DOHH2 (cell line): ENCODE measurements around the gene COL7A1.

ENCODE experiments used
- H3F3A ChIP-seq: fragments of 200-600 bp; sonication (generic), shearing (Covaris generic); 2 replicates; pipeline ENCODE4 v1.6.0; 2016; ENCODE audit warnings: antibody characterized with exemption, mild to moderate bottlenecking; ENCODE audit not compliant: control insufficient read depth, insufficient read depth
- H3K27ac ChIP-seq: fragments of 200-600 bp; sonication (generic); 2 replicates; pipeline ENCODE4 v1.5.1; 2014; ENCODE audit warnings: low read depth, mild to moderate bottlenecking, low read length, moderate library complexity
- H3K27me3 ChIP-seq: fragments of 200-600 bp; sonication (generic); 2 replicates; pipeline ENCODE4 v1.6.1; 2014; ENCODE audit warnings: mild to moderate bottlenecking, low read length, mixed read lengths; ENCODE audit not compliant: control insufficient read depth
- H3K36me3 ChIP-seq: fragments of 200-600 bp; sonication (generic); 2 replicates; pipeline ENCODE4 v1.6.1; 2014; ENCODE audit warnings: mild to moderate bottlenecking, low read length, moderate library complexity, mixed read lengths; ENCODE audit not compliant: control insufficient read depth
- H3K4me1 ChIP-seq: fragments of 200-600 bp; sonication (generic); 2 replicates; pipeline ENCODE4 v1.6.1; 2014; ENCODE audit warnings: mild to moderate bottlenecking, low read length, mixed read lengths; ENCODE audit not compliant: control insufficient read depth
- H3K4me2 ChIP-seq: fragments of 200-600 bp; sonication (generic); 2 replicates; pipeline ENCODE4 v1.6.0; 2014; ENCODE audit warnings: mild to moderate bottlenecking, low read length, moderate library complexity
- H3K4me3 ChIP-seq: fragments of 200-600 bp; sonication (generic); 2 replicates; pipeline ENCODE4 v1.5.1; 2014; ENCODE audit warnings: mild to moderate bottlenecking, low read length, mixed read lengths
- H3K79me2 ChIP-seq: fragments of 200-600 bp; sonication (generic); 2 replicates; pipeline ENCODE4 v1.6.1; 2014; ENCODE audit warnings: mild to moderate bottlenecking, low read length, mixed read lengths; ENCODE audit not compliant: control insufficient read depth
- H3K9me2 ChIP-seq: fragments of 200-600 bp; sonication (generic); replicated peaks from 2 replicates; pipeline ENCODE4 v1.6.1; 2014; ENCODE audit warnings: mild to moderate bottlenecking, low read length, mixed read lengths; ENCODE audit not compliant: control insufficient read depth
- H3K9me3 ChIP-seq: fragments of 200-600 bp; sonication (generic); 2 replicates; pipeline ENCODE4 v1.6.1; 2014; ENCODE audit warnings: antibody characterized with exemption, low read length, mixed read lengths; ENCODE audit not compliant: control insufficient read depth, insufficient read depth
- H4K20me1 ChIP-seq: fragments of 200-600 bp; sonication (generic); 2 replicates; pipeline ENCODE4 v1.6.0; 2014; ENCODE audit warnings: low read depth, mild to moderate bottlenecking, antibody characterized with exemption, low read length, moderate library complexity; ENCODE audit not compliant: control insufficient read depth, insufficient read depth
- EZH2phosphoT487 ChIP-seq: fragments of 200-600 bp; sonication (generic); IDR thresholded peaks from 2 replicates; pipeline ENCODE4 v1.6.1; 2017; ENCODE audit warnings: borderline replicate concordance, mild to moderate bottlenecking, antibody characterized with exemption, low read length, moderate library complexity, mixed read lengths
- TF ChIP-seq, protein P1 (sequence below): fragments of 200-600 bp; sonication (generic); IDR thresholded peaks from one replicate; pipeline ENCODE4 v1.5.1; 2014; ENCODE audit warnings: antibody characterized with exemption, mild to moderate bottlenecking, low read depth, low read length; ENCODE audit not compliant: poor library complexity, severe bottlenecking

The COL7A1 gene

DNA sequence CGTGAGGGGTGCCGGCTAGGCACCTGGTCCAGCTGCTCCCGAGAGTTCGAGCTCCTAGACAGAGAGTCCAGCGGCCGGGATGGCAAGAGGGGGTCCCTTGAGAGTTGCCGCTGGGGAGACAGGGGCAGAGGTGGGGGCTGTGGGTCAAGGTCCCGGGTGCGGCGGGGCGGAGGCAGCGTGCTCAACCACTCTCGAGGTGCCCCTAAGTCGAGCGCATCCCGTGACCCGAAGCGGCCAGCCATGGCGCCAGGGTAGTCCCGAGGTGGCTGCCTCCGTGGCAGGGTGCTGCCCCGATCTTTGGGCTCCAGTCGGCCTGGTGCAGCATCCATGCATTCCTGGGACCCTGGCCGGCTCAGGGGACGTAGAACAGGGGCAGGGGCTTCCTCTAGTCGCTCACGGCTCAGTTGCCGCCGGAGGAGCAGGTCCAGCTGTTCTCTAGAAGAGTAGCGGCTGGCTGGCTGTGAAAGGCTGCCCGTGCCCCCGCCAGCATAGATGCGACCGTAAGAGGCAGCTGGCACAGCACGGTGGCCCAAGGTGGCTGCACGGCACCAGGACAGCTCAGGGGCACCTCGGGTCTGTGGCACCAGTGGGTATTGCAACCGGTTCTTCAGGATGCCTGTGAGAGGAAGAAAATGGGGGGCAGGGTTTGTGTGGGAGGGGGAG, 44.9 kb upstream of the COL7A1 start:
- no peaks in the 10 kb centered on the region for H3K27me3 ChIP-seq
- no peaks in the 10 kb centered on the region for H3K9me3 ChIP-seq
- H3K4me2 ChIP-seq: no peak overlapping the region
- H3K4me1 ChIP-seq: peaks cover 11% of the 10 kb centered on the region
- no peaks in the 10 kb centered on the region for H3F3A ChIP-seq
- no peak for TF ChIP-seq EZH2phosphoT487
- TF ChIP-seq, protein P1, sequence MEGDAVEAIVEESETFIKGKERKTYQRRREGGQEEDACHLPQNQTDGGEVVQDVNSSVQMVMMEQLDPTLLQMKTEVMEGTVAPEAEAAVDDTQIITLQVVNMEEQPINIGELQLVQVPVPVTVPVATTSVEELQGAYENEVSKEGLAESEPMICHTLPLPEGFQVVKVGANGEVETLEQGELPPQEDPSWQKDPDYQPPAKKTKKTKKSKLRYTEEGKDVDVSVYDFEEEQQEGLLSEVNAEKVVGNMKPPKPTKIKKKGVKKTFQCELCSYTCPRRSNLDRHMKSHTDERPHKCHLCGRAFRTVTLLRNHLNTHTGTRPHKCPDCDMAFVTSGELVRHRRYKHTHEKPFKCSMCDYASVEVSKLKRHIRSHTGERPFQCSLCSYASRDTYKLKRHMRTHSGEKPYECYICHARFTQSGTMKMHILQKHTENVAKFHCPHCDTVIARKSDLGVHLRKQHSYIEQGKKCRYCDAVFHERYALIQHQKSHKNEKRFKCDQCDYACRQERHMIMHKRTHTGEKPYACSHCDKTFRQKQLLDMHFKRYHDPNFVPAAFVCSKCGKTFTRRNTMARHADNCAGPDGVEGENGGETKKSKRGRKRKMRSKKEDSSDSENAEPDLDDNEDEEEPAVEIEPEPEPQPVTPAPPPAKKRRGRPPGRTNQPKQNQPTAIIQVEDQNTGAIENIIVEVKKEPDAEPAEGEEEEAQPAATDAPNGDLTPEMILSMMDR: no peak
- no peak overlapping the region for H3K4me3 ChIP-seq
- no peaks in the 10 kb centered on the region for H3K9me2 ChIP-seq
- no peaks in the 10 kb centered on the region for H3K79me2 ChIP-seq
- H4K20me1 ChIP-seq: no peaks in the 10 kb centered on the region
- H3K27ac ChIP-seq: no peak overlapping the region
- H3K36me3 ChIP-seq: no peaks in the 10 kb centered on the region; the same call in 1 of the 2 replicates

DNA sequence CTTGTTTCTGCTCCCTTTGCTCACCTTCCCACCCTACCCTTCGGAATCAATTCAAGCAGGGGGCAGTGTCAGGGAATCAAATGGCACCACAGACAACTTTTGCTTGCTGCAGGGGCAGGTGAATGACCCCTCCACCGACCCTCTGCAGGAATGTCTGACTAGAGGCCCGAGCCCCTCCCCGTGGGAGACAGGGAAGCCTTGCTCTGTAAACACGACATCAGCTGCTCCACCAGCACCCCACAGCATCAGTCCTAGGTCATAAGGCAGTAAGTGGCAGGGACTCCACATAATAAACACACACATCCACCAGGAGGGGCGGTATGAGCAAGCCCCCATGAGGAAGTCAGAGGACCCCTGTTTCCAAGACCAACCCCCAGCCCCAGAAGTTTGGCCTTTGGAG, 42.2 kb upstream of the COL7A1 start:
- Histone ChIP-seq H3K4me3 (no peak overlapping the region), H3K4me1 (peaks cover 18% of the 10 kb centered on the region), H3K27ac (no peak overlapping the region), H3K79me2 (no peaks in the 10 kb centered on the region), H3K4me2 (no peak overlapping the region), H3K27me3 (no peaks in the 10 kb centered on the region), H3K9me3 (no peaks in the 10 kb centered on the region), H3K36me3 (peaks cover 10% of the 10 kb centered on the region), H3F3A (no peaks in the 10 kb centered on the region), H4K20me1 (no peaks in the 10 kb centered on the region), H3K9me2 (no peaks in the 10 kb centered on the region)
- no peak for TF ChIP-seq EZH2phosphoT487
- TF ChIP-seq, protein P1: no peak

DNA sequence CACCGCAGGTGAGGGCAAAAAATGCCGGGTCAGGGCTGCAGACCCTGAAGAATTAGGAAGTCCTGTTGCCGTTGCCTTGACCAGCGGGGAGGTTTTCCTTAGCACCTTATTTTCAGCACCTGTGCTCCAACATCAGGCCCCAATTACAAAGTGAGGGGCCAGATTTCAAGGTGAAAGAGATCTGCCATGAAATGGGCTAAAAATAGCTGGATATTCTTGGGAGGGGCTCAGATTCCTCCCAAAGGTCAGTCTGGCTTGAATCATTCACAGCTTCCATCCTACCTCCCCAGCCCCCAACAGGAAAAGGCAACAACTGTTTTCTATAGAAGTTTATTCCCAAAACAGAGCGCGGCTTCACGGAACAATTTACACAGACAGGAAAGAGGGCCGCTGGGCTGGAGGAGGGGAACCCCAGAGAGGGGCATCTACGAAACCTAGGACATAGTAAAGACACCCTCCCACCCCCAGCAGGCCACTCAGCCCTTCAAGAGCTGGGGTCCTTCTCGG, 41.1 kb upstream of the COL7A1 start:
- Histone ChIP-seq H3K4me3 (peak overlapping the region; percentile 80), H4K20me1 (no peaks in the 10 kb centered on the region), H3K9me3 (no peaks in the 10 kb centered on the region), H3K27ac (peak overlapping the region; percentile 23; the same call in 1 of the 2 replicates), H3K9me2 (no peaks in the 10 kb centered on the region), H3K4me1 (peaks cover 18% of the 10 kb centered on the region), H3F3A (no peaks in the 10 kb centered on the region), H3K4me2 (peak overlapping the region; percentile 90), H3K79me2 (no peaks in the 10 kb centered on the region), H3K27me3 (no peaks in the 10 kb centered on the region), H3K36me3 (peaks cover 10% of the 10 kb centered on the region)
- no peak for TF ChIP-seq EZH2phosphoT487
- TF ChIP-seq, protein P1: no peak
